Fibroblast of skin of abdomen (primary cell): ENCODE measurements around the gene NF1.
A peak's percentile ranks its signal among the peaks of the same experiment; 100 is the strongest.
"Not testable (repeated sequence)": the region's sequence is repeated elsewhere in the genome, so short reads cannot be mapped to it uniquely, and the experiment has no call there.

Experiments used
- DNase-seq: peaks from one replicate; pipeline ENCODE4 v3.0.0-alpha.2; 2013

The NF1 gene

GRCh38 chr17:31262923-31263322 is 168.1 kb downstream of the NF1 start:
- not testable (repeated sequence) for DNase-seq

- no peak for DNase-seq
These were observed 171.3 kb downstream of the NF1 start for GRCh38 chr17:31266042-31266441.

- DNase-seq = no peak
These were observed 174.3 kb downstream of the NF1 start for GRCh38 chr17:31269036-31269577.

GRCh38 chr17:31269578-31269983 is 174.8 kb downstream of the NF1 start:
- peak; percentile 99 for DNase-seq

- no peak for DNase-seq
These were observed 177.5 kb downstream of the NF1 start for GRCh38 chr17:31272236-31272635.

GRCh38 chr17:31272803-31273202 is 178.0 kb downstream of the NF1 start:
- no peak for DNase-seq

- no peak for DNase-seq
These were observed 178.7 kb downstream of the NF1 start for GRCh38 chr17:31273516-31273915.

GRCh38 chr17:31274252-31274651 is 179.5 kb downstream of the NF1 start:
- DNase-seq = peak; percentile 55

GRCh38 chr17:31275116-31275515 is 180.3 kb downstream of the NF1 start:
- no peak for DNase-seq

- no peak for DNase-seq
These were observed 184.6 kb downstream of the NF1 start for GRCh38 chr17:31279401-31279800.

- no peak for DNase-seq
These were observed 186.3 kb downstream of the NF1 start for GRCh38 chr17:31281061-31281460.

GRCh38 chr17:31283841-31284240 is 189.1 kb downstream of the NF1 start:
- DNase-seq = no peak

GRCh38 chr17:31286587-31286986 is 191.8 kb downstream of the NF1 start:
- DNase-seq = no peak

GRCh38 chr17:31287932-31288331 is 193.2 kb downstream of the NF1 start:
- DNase-seq = not testable (repeated sequence)

GRCh38 chr17:31289790-31290189 is 195.0 kb downstream of the NF1 start:
- no peak for DNase-seq

GRCh38 chr17:31291820-31292219 is 197.0 kb downstream of the NF1 start:
- peak; percentile 62 for DNase-seq

GRCh38 chr17:31293581-31293980 is 198.8 kb downstream of the NF1 start:
- DNase-seq = peak; percentile 57

- DNase-seq = no peak
These were observed 199.5 kb downstream of the NF1 start for GRCh38 chr17:31294231-31294630.

- DNase-seq = peak; percentile 80
These were observed 200.2 kb downstream of the NF1 start for GRCh38 chr17:31294820-31295488.

GRCh38 chr17:31295489-31295871 is 200.7 kb downstream of the NF1 start:
- DNase-seq = no peak

GRCh38 chr17:31296142-31296541 is 201.4 kb downstream of the NF1 start:
- no peak for DNase-seq

GRCh38 chr17:31297090-31297489 is 202.3 kb downstream of the NF1 start, which contains the start of gene OMG:
TSS of gene OMG (minus strand) at chr17:31297239. CDS start at chr17:31296331, 908 bp downstream.
- DNase-seq = no peak

GRCh38 chr17:31299624-31300023 is 204.8 kb downstream of the NF1 start:
- DNase-seq = no peak

- no peak for DNase-seq
These were observed 212.9 kb downstream of the NF1 start for GRCh38 chr17:31307640-31308039.
